NOMO-1 treated with DMSO at 0.1 percent for 48 hours (cell line): ENCODE data around the gene MAGI1.

Source experiments
- DNase-seq: peaks from one replicate; lab custom pipeline; 2025; ENCODE audit not compliant: unreplicated experiment; lab: John Stamatoyannopoulos, UW

MAGI1 gene

DNA sequence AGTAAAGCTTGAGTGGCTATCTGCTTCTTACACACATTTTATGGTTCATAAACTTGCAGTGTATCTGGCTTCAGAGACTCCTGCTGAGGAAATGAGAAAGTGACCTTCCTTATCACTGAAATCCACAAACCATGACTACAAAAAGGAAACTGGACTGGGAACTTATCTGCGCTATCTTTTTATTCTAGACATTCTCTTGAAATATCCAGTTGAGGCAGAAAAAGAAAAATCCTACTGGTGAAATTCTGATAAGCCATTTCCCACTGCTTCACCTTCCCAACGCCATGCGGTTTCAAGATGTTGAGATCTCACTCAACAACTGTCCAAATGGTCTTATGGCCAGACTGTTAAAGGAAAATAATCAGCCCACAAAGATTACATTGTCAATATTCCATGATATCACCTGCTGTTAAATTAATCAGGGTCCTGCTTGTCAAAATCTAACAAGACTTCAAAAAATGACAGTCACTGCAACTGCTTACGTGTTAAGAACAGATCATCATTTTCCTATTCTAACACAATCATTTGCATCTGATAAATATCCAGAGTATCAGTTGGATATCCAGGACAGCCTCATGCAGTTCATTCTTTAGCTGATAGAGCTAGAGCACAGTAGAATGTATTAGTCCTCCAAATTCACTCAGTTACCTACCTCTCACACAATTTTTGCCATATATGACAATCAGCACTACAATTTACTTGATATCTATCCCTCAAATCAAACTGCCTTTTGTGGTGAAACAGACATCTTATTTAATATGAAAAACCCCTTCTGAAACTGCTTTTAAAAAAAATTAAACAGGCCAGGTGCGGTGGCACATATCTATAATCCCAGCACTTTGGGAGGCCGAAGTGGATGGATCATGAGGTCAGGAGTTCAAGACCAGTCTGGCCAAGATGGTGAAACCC is 538.1 kb downstream of the MAGI1 start:
- DNase-seq: no peak

DNA sequence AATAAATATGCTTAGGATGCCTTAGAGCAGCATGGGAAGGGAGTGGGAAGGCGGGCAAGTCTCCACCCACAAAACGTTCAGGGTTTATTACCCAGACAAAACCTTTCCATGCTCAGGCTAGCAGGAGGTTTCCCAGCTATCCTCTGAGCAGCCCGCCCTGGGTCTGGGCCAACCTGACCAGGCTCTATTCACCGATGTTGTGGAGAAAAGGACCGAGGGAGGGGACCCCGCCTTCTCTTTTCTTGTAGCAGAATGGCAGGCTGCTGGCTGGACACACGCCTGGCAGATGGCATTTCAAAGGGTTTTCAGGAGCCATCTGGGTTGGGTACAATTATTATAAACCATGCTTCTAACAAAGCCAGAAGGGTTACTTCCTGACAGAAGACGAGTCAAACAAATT is 540.9 kb downstream of the MAGI1 start:
- no peak for DNase-seq

DNA sequence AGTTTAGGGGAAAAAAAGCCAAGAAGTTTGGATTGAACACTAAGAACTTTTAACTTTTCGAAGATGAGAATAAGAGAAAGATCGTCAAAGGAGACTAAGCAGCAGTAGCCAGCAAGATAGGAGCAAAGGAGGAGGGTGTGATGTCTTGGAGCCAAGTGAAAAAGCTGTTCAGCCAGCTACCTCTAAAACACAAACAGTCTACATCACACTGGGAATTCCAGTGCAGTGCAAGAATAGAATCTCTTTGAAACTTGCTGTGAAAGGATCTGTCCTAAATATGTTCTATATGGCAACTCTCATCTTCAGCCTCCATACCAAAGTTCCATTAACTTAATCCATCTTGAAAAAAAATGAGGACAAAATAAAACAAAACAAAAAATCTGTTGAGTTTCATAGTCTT is 541.5 kb downstream of the MAGI1 start:
- DNase-seq: no peak

DNA sequence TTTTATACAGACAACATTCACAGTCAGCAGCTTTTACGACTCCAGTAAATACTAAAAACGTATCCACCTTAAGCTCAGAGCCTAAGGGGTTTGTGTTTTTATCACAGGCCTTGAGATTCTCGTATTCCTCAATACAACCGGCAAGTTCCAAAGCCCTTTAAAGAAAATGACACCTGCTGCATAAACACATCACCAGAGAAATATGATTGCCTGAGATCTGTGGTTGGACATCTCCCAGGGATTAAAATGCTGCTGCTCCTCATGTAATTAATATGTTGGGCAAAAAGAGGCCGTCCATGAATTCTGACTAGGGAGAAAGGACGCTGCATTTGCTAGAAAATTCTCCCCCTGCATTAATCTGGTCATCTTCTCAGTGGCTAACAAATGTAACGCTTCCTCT is 544.8 kb downstream of the MAGI1 start:
- DNase-seq: no peak

DNA sequence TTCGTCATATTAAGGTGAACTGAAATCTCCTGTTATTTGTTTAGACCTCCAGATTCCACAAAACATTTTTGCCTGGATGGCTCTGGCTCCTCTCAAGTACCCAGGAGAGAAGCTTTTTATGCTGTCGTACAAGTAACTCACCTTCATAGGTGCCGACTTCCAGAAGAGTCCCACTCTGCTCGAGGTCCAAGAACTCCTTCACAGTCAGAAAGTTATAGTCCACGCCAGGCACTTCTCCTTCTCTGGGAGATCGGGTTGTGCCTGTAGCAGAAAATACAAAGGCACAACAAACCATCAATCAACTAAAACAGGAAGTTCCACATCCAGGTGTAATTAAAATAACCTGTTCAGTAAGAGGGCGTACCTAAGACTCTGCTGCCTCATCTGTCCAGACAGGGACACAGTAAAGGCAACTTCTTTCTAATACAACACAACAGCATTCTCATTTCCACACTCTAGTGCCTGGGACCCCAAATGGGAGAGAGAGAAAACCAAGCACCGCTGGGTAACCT is 545.3 kb downstream of the MAGI1 start:
- DNase-seq: no peak

DNA sequence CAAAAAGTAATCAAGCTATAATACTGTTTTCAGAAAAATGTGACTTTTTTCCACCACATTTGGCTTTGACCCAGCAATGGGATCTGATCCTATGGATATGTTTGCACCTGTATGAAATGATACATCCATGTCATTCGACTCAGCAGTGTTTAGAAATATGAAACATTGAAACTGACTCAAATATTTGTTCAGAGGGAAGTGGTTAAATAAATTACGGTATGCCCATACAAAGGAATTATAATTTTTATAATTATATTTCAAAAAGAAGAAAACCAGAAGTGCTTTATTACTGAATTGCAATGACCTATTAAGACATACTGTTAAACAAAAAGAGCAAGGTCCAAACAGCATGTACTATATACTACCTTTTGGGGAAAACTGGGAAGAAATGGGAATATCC is 546.5 kb downstream of the MAGI1 start:
- no peak for DNase-seq

DNA sequence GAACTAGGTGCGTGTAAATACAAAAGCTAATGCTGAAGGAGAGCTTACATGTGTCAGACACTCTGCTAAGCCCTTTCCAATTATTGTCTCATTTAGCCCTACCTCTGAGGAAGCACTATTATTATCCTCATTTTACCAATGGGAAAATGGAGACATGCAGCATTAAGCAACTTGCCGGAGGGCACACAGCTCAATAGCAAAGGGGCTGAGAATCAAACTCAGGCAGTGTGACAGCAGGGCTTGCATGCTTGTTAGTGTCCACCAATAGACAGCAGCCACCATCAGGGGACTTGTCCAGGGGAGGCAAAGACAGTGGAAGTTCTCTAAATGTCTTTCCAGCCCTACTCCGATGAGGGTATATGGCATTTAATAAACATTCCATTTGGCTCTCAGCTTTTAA is 548.6 kb downstream of the MAGI1 start:
- DNase-seq: no peak

DNA sequence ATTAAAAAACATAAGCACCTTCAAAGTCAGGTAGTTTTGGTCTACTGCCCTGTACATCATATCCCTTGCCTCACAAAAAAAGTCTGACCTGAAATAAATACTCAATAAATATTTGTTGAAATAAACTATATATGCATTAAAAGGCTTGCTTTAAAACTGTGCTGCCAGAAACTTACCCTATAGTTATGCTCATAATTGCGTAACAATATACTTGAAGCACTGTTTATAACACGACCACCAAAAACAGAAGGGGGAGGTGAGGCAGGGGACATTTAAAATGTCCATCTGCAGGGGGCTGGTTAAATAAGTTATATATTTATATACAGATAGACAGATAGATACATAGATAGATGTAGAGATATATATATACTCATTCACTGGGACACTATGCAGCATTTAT is 549.5 kb downstream of the MAGI1 start:
- DNase-seq: no peak

DNA sequence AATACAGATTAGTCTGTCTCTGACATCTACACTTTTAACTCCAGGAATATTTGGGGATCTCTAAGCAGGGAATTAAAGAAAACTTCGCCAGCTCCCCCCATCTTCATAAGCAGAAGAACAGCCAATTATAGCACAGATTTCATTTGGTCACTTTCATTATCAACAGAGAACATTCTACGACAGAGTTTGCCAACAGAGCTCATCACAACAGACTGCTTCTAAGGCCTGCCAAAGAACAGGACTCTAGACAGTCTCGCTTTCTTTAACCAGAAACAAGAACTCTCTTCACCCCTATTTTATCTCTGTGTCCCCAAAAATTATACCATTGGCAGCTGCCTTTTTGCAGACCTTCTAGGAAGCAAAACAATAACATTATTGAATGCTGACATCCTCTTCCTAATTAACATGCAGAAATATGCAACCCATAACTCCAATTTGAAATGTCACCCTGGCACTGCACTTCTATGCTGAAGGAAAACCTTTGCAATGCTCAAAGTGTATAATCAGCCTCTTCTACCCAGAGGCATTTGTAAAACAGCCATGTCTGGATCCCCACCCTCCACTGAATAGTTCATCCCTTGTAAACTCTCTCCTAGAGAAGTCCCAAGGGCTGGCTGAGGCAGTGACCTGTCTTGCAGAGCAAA is 552.8 kb downstream of the MAGI1 start:
- DNase-seq: no peak

DNA sequence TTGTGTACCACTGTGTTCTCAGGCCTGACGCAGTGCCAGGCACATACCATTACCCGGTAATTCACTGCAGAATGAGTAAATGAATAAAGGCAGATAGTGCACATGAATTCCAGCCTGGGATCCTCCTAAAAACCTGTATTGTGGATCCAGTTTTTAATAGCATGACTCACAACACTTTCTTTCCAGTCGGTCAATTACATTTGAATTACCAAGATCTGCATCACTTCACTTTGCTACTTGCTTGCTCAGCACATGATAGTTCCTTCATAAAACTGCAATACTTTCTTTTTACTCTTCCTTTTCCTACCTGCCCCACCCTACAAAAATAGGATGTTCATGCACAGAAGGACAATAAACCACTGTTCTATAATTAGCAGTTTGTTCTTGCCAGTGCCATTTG is 553.8 kb downstream of the MAGI1 start:
- no peak for DNase-seq

DNA sequence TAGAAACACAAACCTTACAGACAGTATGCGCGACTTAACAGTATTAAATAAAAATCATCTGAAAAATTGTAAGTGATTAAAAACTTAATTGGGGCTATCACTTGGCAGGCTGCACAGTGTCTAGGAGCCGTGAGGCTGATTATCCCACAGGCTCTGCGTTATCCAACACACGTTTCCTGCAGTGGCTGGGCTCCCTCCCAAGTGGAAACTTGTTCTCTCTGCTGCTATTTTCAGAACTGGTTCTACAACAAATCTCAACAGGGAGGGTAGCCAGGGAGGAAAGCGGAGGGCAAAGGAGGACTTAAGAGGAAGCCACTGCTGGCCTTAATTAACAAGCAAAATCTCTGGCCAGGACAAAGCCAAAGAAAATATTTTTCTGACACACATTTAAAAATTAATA is 555.2 kb downstream of the MAGI1 start:
- DNase-seq: no peak

DNA sequence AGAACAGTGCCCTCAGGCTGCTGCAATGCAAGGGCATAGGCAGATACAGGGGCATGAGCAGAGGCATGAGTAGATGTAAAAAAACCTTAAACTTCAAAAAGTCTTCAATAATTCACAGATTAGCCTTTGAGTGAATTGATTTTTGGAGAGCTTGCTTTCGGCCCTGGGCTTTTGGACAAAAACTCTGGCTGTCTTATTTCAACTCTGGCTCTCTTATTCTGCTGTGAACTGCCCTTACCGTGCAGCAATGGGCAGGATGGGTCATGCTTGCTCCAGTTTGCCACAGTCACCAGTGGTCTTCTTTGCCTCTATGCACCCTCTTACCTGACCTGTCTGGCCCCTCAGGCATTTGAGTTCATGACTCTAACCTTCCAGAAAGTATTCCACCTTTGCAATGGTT is 555.7 kb downstream of the MAGI1 start:
- no peak for DNase-seq

DNA sequence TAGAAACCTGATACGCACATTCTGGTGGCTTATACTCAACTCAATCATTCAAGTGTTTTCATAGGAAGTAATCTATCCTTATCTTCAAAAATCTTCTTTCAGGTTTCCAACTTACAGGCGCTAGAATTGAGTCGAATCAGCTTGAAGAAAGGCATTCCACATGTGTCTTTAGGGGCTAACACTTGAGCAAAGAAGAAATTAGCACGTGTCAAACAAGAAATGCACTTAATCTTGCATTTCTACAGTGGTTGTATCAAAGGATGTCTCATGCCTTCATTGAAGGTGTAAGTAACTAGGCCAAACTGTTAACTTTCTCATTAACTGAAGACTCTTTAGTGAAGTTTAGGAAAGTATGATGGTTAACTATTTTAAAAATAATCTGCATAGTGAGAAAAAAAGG is 557.6 kb downstream of the MAGI1 start:
- DNase-seq: no peak

DNA sequence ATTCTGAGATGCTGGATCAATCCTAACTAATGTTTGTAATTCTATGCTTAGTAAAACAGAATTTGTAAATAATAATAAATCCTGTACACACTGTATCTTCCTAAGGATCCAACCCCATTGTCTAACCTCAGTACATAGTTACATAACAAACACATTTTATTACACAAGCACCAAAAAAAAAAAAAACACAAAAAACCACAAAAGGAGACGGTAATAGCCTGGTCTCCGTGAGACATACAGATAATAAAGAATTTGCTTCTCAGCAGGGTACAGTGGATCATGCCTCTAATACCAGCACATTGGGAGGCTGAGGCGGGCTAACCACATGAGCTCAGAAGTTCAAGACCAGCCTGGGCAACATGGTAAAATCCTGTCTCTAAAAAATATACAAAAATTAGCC is 558.7 kb downstream of the MAGI1 start:
- DNase-seq: peak; percentile 2

DNA sequence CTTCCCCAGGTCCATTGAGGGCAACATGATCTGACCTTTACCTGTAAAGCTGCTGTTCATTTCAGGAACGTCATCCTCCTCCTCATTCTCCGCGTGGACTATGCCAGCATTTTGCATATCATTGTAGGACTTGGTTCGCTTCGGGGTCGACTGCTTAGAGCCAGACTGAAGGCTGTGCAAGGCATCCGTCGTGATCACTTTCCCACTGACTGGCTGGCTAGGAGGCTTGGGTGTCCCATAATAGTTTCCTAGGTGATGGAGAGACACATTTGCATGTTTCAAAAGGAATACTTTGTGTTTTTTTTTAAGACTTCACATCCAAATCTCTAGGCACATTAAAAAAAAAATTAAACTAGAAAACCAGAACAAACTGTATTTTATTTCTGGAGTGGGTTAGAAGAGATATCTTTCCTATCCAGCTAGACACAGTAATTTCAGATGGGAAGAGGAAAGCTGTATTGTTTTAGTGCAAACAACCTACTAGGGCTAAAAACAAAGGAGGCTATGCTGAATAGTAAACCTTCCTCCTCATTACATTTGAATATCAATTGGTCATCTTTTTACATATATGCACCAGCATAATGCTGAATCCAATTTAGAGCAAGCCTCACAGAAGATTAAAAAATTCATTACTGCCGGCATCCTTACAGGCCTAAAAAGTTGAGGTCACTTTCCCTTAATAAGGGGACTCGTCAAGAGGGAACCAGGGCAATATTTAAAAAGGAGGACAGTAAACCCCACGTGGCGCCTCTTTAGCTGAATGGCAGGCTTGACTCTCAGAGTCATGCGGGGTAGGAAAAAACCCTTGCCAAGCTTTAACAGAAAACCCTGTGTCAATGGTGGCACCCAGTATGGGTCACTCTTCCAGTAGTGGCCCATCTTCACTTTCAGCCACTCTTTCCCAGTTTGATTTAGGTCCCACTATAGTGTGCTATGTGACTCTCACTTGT is 559.9 kb downstream of the MAGI1 start:
- no peak for DNase-seq

DNA sequence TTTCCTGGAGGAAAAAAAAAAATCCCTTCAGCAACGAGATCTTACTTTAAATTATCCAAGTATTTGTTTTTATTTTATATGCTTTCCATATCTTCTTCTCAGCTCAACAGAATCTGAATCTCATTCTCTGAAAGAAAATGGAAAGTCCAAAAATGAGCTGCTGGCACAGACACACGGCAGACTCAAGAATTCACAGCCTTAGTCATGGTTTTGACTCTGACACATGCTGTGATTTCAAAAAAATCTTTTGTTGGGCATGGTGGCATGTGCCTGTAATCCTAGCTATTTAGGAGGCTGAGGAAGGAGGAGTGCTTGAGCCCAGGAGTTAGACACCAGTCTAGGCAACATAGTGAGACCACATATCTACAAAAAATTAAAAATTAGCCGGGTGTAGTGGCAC is 565.0 kb downstream of the MAGI1 start:
- DNase-seq: no peak

DNA sequence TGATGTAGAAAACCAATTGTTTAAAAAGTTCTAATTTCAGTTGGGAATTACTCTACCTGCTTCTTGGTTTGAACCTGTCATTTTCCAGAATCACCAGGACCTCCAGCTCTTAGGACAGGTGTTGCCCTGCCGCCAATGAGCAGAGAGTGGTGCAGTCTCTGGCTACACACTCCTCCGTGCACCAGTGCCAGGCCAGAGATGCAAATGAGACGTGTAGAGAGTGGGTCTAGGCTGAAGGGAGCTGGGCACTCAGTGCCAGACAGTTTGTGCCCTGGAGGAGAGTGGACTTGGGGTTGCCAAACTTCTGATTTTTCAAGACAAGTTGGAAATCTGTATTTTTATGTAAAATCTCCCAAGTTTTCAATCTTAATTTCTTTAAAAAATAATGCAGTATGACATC is 566.2 kb downstream of the MAGI1 start:
- DNase-seq: no peak

DNA sequence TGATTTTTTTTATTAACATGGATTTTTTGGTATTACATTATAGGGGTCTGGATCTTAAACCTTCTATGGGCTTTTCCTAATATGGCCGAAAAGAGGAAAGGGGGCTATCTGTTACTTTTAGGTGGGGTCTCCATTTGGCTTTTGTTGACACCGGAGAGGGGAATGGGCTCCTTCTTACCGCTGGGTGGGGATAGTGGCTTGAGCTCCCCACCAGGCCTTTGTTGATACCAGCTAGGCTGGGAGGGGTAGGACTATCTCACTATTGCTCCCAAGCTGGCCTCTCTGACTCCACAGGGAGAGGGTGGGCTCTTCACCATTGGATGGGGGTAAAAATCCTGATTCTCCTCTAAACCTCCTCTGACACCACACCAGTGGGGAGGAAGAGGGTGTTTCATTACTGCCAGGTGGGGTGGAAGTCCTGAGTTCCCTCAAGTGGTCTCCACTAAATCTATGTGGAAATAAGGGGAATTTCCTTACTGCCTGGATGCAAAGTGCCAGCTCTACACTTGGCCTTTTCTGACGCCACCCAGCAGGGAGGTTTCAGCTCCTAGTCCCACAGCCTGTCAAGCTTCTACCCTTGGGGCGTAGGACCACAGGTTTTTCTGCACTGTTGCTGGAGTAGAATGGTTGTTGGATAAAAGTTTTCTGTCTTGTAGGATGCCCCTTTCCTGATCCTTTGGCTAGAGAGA is 572.3 kb downstream of the MAGI1 start:
- no peak for DNase-seq

DNA sequence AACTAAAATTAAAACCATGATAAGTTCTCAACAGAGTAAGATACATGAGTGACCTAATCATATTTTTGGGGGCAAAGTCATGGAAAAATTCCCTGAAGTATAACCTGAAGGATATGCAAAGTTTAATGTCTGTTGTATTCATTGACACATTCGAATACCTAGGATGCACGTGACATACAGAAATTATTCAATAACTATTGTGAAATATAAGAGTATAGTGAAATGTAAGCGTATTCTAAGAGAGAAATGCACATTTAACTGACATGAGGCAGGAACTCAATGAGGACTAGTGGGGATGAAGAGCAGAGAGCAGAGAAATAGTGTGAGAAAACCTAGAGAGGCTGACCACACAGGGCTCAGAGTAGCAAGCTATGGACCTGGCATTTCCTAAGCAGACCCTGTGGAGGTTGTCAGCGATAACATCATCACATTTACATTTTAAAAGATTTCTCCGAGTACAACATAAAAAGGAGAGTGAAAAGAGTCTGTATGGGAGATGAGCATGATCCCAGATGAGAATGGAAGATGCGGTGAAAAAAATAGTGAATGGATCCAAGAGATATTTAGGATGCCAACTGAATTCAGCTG is 588.8 kb downstream of the MAGI1 start:
- no peak for DNase-seq

DNA sequence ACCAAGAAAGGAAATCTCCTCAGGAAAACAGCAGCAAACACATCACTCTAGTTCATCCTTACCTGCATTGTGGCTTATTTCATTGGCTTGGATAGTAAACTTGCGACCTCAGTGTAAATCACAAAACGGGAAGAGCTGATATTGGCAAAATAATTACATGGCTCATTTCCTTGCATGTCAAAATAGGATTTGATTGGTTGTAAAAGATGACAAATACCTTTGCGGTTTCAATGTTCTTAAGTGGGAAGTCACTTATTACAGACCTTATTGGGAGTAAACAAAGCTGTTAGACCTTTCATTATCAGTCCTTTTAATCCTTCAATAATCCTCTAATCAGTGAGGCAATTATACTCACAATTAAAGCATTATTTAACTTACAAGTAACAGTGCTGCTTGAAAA is 590.6 kb downstream of the MAGI1 start:
- DNase-seq: peak; percentile 22
